ENCODE measurements around the gene FARSA.
"Not testable (repeated sequence)": the region's sequence is repeated elsewhere in the genome, so short reads cannot be mapped to it uniquely, and the experiment has no call there.

Gene FARSA

GRCh38 chr19:12890787-12891552, 42.5 kb downstream of the FARSA start, which contains the start of gene GCDH:
Gene GCDH (plus strand): TSS chr19:12891160. CDS start chr19:12891305, 145 bp downstream.
- DNase-seq (ENCODE audit: low read depth in 2 of 2): peak; percentile 89 to 96

GRCh38 chr19:12890299-12890786, 43.2 kb downstream of the FARSA start:
- DNase-seq (ENCODE audit: low read depth in 2 of 2): not testable (repeated sequence)

GRCh38 chr19:12888006-12888603, 45.4 kb downstream of the FARSA start:
- no peak for DNase-seq (ENCODE audit: low read depth in 2 of 2)

- no peak for DNase-seq (ENCODE audit: low read depth in 2 of 2)
Measured at GRCh38 chr19:12886969-12887747, 46.4 kb downstream of the FARSA start, which contains the start of gene KLF1. Gene KLF1 (minus strand): TSS chr19:12887201. CDS start chr19:12887140, 61 bp downstream.

GRCh38 chr19:12886651-12886968, 46.9 kb downstream of the FARSA start:
- DNase-seq (ENCODE audit: low read depth in 2 of 2): no peak

GRCh38 chr19:12885749-12886650, 47.5 kb downstream of the FARSA start:
- DNase-seq (ENCODE audit: low read depth in 2 of 2): no peak

- peak; percentile 72 to 92 for DNase-seq (ENCODE audit: low read depth in 2 of 2)
Measured at GRCh38 chr19:12884926-12885748, 48.4 kb downstream of the FARSA start.

GRCh38 chr19:12884627-12884925, 48.9 kb downstream of the FARSA start:
- DNase-seq (ENCODE audit: low read depth in 2 of 2): no peak

GRCh38 chr19:12884202-12884601, 49.3 kb downstream of the FARSA start:
- no peak for DNase-seq (ENCODE audit: low read depth in 2 of 2)

GRCh38 chr19:12882589-12882988, 50.9 kb downstream of the FARSA start:
- no peak for DNase-seq (ENCODE audit: low read depth in 2 of 2)

- peak; percentile 80 to 93 for DNase-seq (ENCODE audit: low read depth in 2 of 2)
Measured at GRCh38 chr19:12881172-12881808, 52.2 kb downstream of the FARSA start, which contains the start of gene DNASE2. Gene DNASE2 (minus strand): TSS chr19:12881449. CDS start chr19:12881375, 74 bp downstream.

GRCh38 chr19:12880551-12881171, 52.9 kb downstream of the FARSA start:
- no peak for DNase-seq (ENCODE audit: low read depth in 2 of 2)

GRCh38 chr19:12875086-12875485, 58.4 kb downstream of the FARSA start:
- no peak for DNase-seq (ENCODE audit: low read depth in 2 of 2)

GRCh38 chr19:12873891-12874745, 59.4 kb downstream of the FARSA start:
- DNase-seq (ENCODE audit: low read depth in 2 of 2): no peak

GRCh38 chr19:12872941-12873890, 60.3 kb downstream of the FARSA start:
- DNase-seq (ENCODE audit: low read depth in 2 of 2): peak in 1 of 2 experiments; percentile 43

All from stimulated activated CD4-positive, alpha-beta T cell treated with anti-CD3 and anti-CD28 coated beads, Interleukin-12 subunit alpha, Interleukin-12 subunit beta, amount 100 ng/mL, for 24 hours (primary cell).